K562 (cell line): ENCODE measurements around the gene S100P. TPM values are rescaled to one million over a fixed set of nuclear protein-coding genes. Genes with fewer than 3 reads are reported as not detected.

Experiments
- ADNP ChIP-seq: fragments of 200-800 bp; sonication (Bioruptor generic); IDR thresholded peaks from 2 replicates; pipeline ENCODE4 v1.6.1; 2016; ENCODE audit warnings: missing genetic modification characterization, missing compliant biosample characterization
- ATF1 ChIP-seq, 2 experiments: fragments of 450-650 bp in 1 of 2; IDR thresholded peaks; 2 replicates each; pipeline ENCODE4 v1.6.1; 2016; ENCODE audit warnings: missing compliant biosample characterization in 1 of 2, missing genetic modification characterization in 1 of 2
- BCOR ChIP-seq: fragments of 450-650 bp; IDR thresholded peaks from 2 replicates; pipeline ENCODE4 v1.6.1; 2016
- CBX2 ChIP-seq: fragments of 200-600 bp; sonication (generic); IDR thresholded peaks from one replicate; pipeline ENCODE4 v1.6.1; 2012; ENCODE audit warnings: mild to moderate bottlenecking, low read length, inconsistent platforms; ENCODE audit not compliant: insufficient read depth, poor library complexity, severe bottlenecking
- CREM ChIP-seq: IDR thresholded peaks from 2 replicates; pipeline ENCODE4 v1.6.1; 2014; ENCODE audit warnings: antibody characterized with exemption, low read depth
- EGR1 ChIP-seq: fragments of 450-650 bp; conservative IDR thresholded peaks from 2 replicates; pipeline ENCODE4 v1.6.1; 2017; ENCODE audit warnings: mild to moderate bottlenecking
- JUND ChIP-seq, 2 experiments: IDR thresholded peaks; 2 replicates in 1 of 2; 3 replicates in 1 of 2; pipeline ENCODE4 v1.6.1; 2011; ENCODE audit warnings: borderline replicate concordance in 2 of 2, low read depth in 2 of 2, low read length in 2 of 2, improper control_type of control experiment in 1 of 2, missing biosample characterization in 1 of 2, missing genetic modification characterization in 1 of 2, missing genetic modification reagents in 1 of 2
- KHSRP ChIP-seq: fragments of 450-650 bp; IDR thresholded peaks from 2 replicates; pipeline ENCODE4 v1.6.1; 2017
- MYC ChIP-seq, 2 experiments: fragments of 250-450 bp in 1 of 2; sonication (Bioruptor Pico) in 1 of 2; IDR thresholded peaks; 2 replicates each; pipeline versions ENCODE4 v1.5.1 to v1.6.1; 2012 to 2021; ENCODE audit warnings: low read depth in 2 of 2, borderline replicate concordance in 1 of 2, improper control_type of control experiment in 1 of 2, low read length in 1 of 2, mild to moderate bottlenecking in 1 of 2, moderate library complexity in 1 of 2
- PHB2 ChIP-seq: fragments of 450-650 bp; IDR thresholded peaks from 2 replicates; pipeline ENCODE4 v1.6.1; 2017; ENCODE audit warnings: low read depth
- POLR2AphosphoS5 ChIP-seq: IDR thresholded peaks from 2 replicates; pipeline ENCODE4 v1.6.1; 2011; ENCODE audit warnings: mild to moderate bottlenecking, low read depth, low read length, moderate library complexity; ENCODE audit not compliant: control insufficient read depth, insufficient read depth
- PRPF4 ChIP-seq: fragments of 200-400 bp; formaldehyde crosslinking; IDR thresholded peaks from one replicate; pipeline ENCODE4 v1.6.1; 2017; ENCODE audit warnings: low read length, low read depth, mild to moderate bottlenecking; ENCODE audit not compliant: insufficient read depth, poor library complexity, severe bottlenecking
- SIRT6 ChIP-seq: IDR thresholded peaks from one replicate; pipeline ENCODE4 v1.6.1; 2012; ENCODE audit warnings: low read depth, mild to moderate bottlenecking, control low read depth, inconsistent platforms, low read length, moderate library complexity
- SRSF1 ChIP-seq: fragments of 200-400 bp; formaldehyde crosslinking; IDR thresholded peaks from 2 replicates; pipeline ENCODE4 v1.6.1; 2017; ENCODE audit warnings: mild to moderate bottlenecking, low read depth, low read length, moderate library complexity
- SRSF3 ChIP-seq: fragments of 200-400 bp; formaldehyde crosslinking; IDR thresholded peaks from 2 replicates; pipeline ENCODE4 v1.6.1; 2016; ENCODE audit warnings: mild to moderate bottlenecking, low read length, moderate library complexity; ENCODE audit not compliant: insufficient read depth
- STAT5B ChIP-seq: fragments of 250-450 bp; sonication (Bioruptor Pico); IDR thresholded peaks from 2 replicates; pipeline ENCODE4 v1.8.0; 2021; ENCODE audit warnings: mild to moderate bottlenecking, inconsistent platforms
- U2AF1 ChIP-seq: fragments of 200-400 bp; formaldehyde crosslinking; optimal IDR thresholded peaks from 2 replicates; pipeline ENCODE3; 2017; ENCODE audit warnings: mild to moderate bottlenecking, low read depth, low read length, moderate library complexity
- ZKSCAN1 ChIP-seq: fragments of 150-350 bp; IDR thresholded peaks from 2 replicates; pipeline ENCODE4 v1.6.1; 2016; ENCODE audit warnings: low read depth, low read length
- ZNF134 ChIP-seq: fragments of 250-450 bp; sonication (Bioruptor Pico); conservative IDR thresholded peaks from 2 replicates; pipeline ENCODE4 v1.4.0; 2020
- ZNF224 ChIP-seq: sonication (generic); formaldehyde crosslinking; IDR thresholded peaks from 2 replicates; pipeline ENCODE4 v1.8.0; 2022; ENCODE audit warnings: mild to moderate bottlenecking, missing genetic modification reagents
- polyA plus RNA-seq, 8 experiments: library from polyadenylated mRNA; depleted of rRNA in 4 of 8; stranded (reverse) in 5 of 8; unstranded in 3 of 8; fragments of >200 nt; fragmentation: Nextera tagmentation in 2 of 8; fragmentation: Illumina TruSeq in 1 of 8; extraction: Ambion mirVana in 2 of 8; extraction: Trizol in 1 of 8; gene quantifications; 2 replicates each; pipeline versions ENCODE4 v1.2.1 to v1.2.3, GENCODE V29; 2011 to 2014; ENCODE audit warnings: inconsistent platforms in 1 of 8, missing spikeins in 1 of 8
- total RNA-seq, 7 experiments: library from RNA; depleted of rRNA in 6 of 7; stranded (reverse); fragments of >200 nt in 6 of 7; fragmentation: Illumina TruSeq in 2 of 7; extraction: Trizol in 2 of 7; gene quantifications; 2 replicates each; pipeline versions ENCODE4 v1.2.1 to v1.2.3, GENCODE V29; 2011 to 2021; ENCODE audit warnings: low replicate concordance in 1 of 7
- TF ChIP-seq, protein P1 (sequence below): fragments of 250-450 bp; sonication (Bioruptor Pico); IDR thresholded peaks from 2 replicates; pipeline ENCODE4 v1.9.0; 2021; ENCODE audit warnings: mild to moderate bottlenecking, inconsistent platforms
- TF ChIP-seq, protein P2 (sequence below): fragments of 450-650 bp; IDR thresholded peaks from 2 replicates; pipeline ENCODE4 v1.6.1; 2016; ENCODE audit warnings: missing biosample characterization, missing genetic modification characterization
- TF ChIP-seq, protein P3 (sequence below), 2 experiments: IDR thresholded peaks in 1 of 2; conservative IDR thresholded peaks in 1 of 2; 2 replicates each; pipeline ENCODE4 v1.6.1; 2016; ENCODE audit warnings: low read depth in 2 of 2, mild to moderate bottlenecking in 1 of 2, missing compliant biosample characterization in 1 of 2, missing genetic modification characterization in 1 of 2, moderate library complexity in 1 of 2

S100P gene
- total and polyA plus RNA-seq, 9 of the 15 experiments (the other 6 are each of a cell fraction or from before 2014, with no cell fraction given): 4.1 to 23.8 (median 7.5) TPM

DNA sequence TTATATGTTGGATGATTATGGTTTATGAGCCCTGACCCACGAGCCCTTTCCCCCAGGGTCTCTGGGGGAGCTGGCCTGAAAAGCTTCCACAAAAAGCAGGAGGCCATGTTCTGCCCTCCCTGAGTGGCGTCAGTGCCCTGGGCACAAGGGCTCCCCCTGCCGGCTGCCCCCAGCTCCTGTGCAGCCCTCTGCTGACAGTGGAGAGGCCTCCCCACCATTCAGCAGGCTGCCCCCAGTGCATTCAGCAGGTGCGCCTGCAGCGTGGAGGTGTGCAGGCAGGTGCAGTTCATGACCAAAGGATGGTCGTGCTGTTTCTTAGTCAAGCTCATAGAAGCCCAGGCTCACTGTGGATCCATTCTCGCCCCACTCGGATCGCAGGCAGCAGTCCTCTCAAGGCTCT is 12.5 kb upstream of the S100P start (continued):
- TF ChIP-seq JUND (IDR thresholded peaks at IDR 0.05; ENCODE audit: borderline replicate concordance, low read depth, low read length) (0 out of 2 replicates have a peak, but pooled peaks have one; percentile 45), JUND (tag; IDR thresholded peaks at IDR 0.05; ENCODE audit: borderline replicate concordance, low read depth, low read length) (no peak; the same call in 2 of the 3 replicates), PRPF4 (no peak), STAT5B (no peak), CBX2 (no peak), U2AF1 (no peak), SIRT6 (no peak), ADNP (tag) (no peak), CREM (peak; percentile 31; the same call in 1 of the 2 replicates), ZNF134 (no peak), SRSF1 (no peak), ZKSCAN1 (no peak), PHB2 (no peak), SRSF3 (no peak), ATF1 (CRISPR knock-in tag; IDR thresholded peaks at IDR 0.05) (no peak), ATF1 (tag; IDR thresholded peaks at IDR 0.05) (peak; percentile 35; the same call in 1 of the 2 replicates), BCOR (no peak), KHSRP (no peak), ZNF224 (no peak), EGR1 (no peak), MYC (IDR thresholded peaks at IDR 0.05; ENCODE audit: low read depth, low read length) (no peak), MYC (CRISPR knock-in tag; IDR thresholded peaks at IDR 0.05; ENCODE audit: borderline replicate concordance, low read depth) (no peak), POLR2AphosphoS5 (no peak)
- TF ChIP-seq, protein P1, sequence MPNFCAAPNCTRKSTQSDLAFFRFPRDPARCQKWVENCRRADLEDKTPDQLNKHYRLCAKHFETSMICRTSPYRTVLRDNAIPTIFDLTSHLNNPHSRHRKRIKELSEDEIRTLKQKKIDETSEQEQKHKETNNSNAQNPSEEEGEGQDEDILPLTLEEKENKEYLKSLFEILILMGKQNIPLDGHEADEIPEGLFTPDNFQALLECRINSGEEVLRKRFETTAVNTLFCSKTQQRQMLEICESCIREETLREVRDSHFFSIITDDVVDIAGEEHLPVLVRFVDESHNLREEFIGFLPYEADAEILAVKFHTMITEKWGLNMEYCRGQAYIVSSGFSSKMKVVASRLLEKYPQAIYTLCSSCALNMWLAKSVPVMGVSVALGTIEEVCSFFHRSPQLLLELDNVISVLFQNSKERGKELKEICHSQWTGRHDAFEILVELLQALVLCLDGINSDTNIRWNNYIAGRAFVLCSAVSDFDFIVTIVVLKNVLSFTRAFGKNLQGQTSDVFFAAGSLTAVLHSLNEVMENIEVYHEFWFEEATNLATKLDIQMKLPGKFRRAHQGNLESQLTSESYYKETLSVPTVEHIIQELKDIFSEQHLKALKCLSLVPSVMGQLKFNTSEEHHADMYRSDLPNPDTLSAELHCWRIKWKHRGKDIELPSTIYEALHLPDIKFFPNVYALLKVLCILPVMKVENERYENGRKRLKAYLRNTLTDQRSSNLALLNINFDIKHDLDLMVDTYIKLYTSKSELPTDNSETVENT (CRISPR knock-in tag): no peak
- TF ChIP-seq, protein P2, sequence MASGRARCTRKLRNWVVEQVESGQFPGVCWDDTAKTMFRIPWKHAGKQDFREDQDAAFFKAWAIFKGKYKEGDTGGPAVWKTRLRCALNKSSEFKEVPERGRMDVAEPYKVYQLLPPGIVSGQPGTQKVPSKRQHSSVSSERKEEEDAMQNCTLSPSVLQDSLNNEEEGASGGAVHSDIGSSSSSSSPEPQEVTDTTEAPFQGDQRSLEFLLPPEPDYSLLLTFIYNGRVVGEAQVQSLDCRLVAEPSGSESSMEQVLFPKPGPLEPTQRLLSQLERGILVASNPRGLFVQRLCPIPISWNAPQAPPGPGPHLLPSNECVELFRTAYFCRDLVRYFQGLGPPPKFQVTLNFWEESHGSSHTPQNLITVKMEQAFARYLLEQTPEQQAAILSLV (tag): no peak
- TF ChIP-seq, protein P3, sequence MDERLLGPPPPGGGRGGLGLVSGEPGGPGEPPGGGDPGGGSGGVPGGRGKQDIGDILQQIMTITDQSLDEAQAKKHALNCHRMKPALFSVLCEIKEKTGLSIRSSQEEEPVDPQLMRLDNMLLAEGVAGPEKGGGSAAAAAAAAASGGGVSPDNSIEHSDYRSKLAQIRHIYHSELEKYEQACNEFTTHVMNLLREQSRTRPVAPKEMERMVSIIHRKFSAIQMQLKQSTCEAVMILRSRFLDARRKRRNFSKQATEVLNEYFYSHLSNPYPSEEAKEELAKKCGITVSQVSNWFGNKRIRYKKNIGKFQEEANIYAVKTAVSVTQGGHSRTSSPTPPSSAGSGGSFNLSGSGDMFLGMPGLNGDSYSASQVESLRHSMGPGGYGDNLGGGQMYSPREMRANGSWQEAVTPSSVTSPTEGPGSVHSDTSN (CRISPR knock-in tag; IDR thresholded peaks at IDR 0.05; ENCODE audit: low read depth): no peak
- TF ChIP-seq, protein P3 (tag; conservative IDR thresholded peaks at IDR 0.05; ENCODE audit: low read depth): no peak
